Neural progenitor cell (in vitro differentiated cells): ENCODE measurements around the gene ADD3.

Source experiments
- EZH2 ChIP-seq: fragments of 200-600 bp; sonication (generic); IDR thresholded peaks from 2 replicates; pipeline ENCODE4 v1.6.1; 2017; ENCODE audit warnings: antibody characterized with exemption, mild to moderate bottlenecking, moderate library complexity
- EZH2phosphoT487 ChIP-seq: fragments of 200-600 bp; sonication (generic); IDR thresholded peaks from 2 replicates; pipeline ENCODE4 v1.6.1; 2017; ENCODE audit warnings: antibody characterized with exemption
- TF ChIP-seq, protein P1 (sequence below): fragments of 200-600 bp; sonication (generic); IDR thresholded peaks from 2 replicates; pipeline ENCODE4 v1.5.1; 2017; ENCODE audit warnings: antibody characterized with exemption, mild to moderate bottlenecking

DNA sequence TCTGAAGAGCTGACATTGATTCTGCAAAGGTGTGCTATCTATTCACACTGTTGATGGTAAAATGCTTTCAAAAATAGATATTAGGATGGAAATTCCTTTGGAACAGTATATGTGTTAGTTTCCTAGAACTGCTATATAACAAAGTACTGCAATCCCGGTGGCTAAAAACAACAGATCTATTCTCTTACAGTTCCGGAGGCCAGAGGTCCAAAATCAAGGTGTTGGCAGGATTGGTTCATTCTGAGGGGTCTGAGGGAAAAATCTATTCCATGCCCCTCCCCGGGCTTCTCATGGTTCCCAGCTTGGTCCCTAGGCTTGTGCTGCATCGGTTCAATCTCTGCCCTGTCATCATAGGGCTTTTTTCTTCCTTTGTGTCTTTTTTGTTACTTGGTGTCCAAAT lies 79.9 kb downstream of the ADD3 start:
- TF ChIP-seq, protein P1, sequence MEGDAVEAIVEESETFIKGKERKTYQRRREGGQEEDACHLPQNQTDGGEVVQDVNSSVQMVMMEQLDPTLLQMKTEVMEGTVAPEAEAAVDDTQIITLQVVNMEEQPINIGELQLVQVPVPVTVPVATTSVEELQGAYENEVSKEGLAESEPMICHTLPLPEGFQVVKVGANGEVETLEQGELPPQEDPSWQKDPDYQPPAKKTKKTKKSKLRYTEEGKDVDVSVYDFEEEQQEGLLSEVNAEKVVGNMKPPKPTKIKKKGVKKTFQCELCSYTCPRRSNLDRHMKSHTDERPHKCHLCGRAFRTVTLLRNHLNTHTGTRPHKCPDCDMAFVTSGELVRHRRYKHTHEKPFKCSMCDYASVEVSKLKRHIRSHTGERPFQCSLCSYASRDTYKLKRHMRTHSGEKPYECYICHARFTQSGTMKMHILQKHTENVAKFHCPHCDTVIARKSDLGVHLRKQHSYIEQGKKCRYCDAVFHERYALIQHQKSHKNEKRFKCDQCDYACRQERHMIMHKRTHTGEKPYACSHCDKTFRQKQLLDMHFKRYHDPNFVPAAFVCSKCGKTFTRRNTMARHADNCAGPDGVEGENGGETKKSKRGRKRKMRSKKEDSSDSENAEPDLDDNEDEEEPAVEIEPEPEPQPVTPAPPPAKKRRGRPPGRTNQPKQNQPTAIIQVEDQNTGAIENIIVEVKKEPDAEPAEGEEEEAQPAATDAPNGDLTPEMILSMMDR, result no peak
- TF ChIP-seq EZH2 (no peak), EZH2phosphoT487 (no peak)
